Endothelial cell of umbilical vein (primary cell): Measurements from ENCODE around the gene SPP2. TPM values are rescaled to one million over a fixed set of nuclear protein-coding genes. Genes with fewer than 3 reads are reported as not detected.

ENCODE experiments used
- BruUV-seq: library from RNA; stranded (reverse); fragments of 400-500 nt; replicated peaks from 2 replicates; lab custom pipeline; 2021; lab: Mats Ljungman, UMichigan
- CTCF ChIA-PET: fragments of 300-600, 350-600 bp; sonication (Branson Sonifier 250); formaldehyde crosslinking; loops from one replicate; lab custom pipeline; 2021; ENCODE audit warnings: antibody characterized with exemption, inconsistent platforms; lab: Charles Lee
- POLR2A ChIA-PET: fragments of 300-600, 350-600 bp; sonication (Branson Sonifier 250); formaldehyde crosslinking; loops from one replicate; lab custom pipeline; 2021; ENCODE audit warnings: antibody characterized with exemption, inconsistent platforms; lab: Charles Lee
- DNase-seq: peaks from one replicate; pipeline ENCODE4 v3.0.0-alpha.2; 2011; ENCODE audit warnings: low read depth, low spot score
- FAIRE-seq: peaks from 2 replicates; lab custom pipeline; 2011; peaks lifted over from hg19 to GRCh38; lab: Jason Lieb, UNC
- H2AFZ ChIP-seq: 2 replicates; pipeline ENCODE4 v1.6.0; 2012; ENCODE audit warnings: low read depth, low read length, control low read depth, inconsistent platforms
- H3K27ac ChIP-seq: 2 replicates; pipeline ENCODE4 v1.5.1; 2011; ENCODE audit warnings: low read depth, mild to moderate bottlenecking, control low read depth, low read length, moderate library complexity; ENCODE audit not compliant: insufficient read depth
- H3K27me3 ChIP-seq, 2 experiments: 2 replicates each; pipeline versions ENCODE4 v1.6.0 to v1.6.1; 2011; ENCODE audit warnings: low read length in 2 of 2, mixed read lengths in 1 of 2; ENCODE audit not compliant: control insufficient read depth in 2 of 2, insufficient read depth in 2 of 2
- H3K36me3 ChIP-seq, 2 experiments: 2 replicates in 1 of 2; 3 replicates in 1 of 2; pipeline ENCODE4 v1.5.1; 2011; ENCODE audit warnings: low read length in 2 of 2, mild to moderate bottlenecking in 1 of 2, moderate library complexity in 1 of 2; ENCODE audit not compliant: control insufficient read depth in 2 of 2, insufficient read depth in 2 of 2; ENCODE audit errors: extremely low read depth in 1 of 2
- H3K4me1 ChIP-seq: 3 replicates; pipeline ENCODE4 v1.5.1; 2011; ENCODE audit warnings: mild to moderate bottlenecking, low read length; ENCODE audit not compliant: control insufficient read depth, insufficient read depth; ENCODE audit errors: extremely low read depth
- H3K4me2 ChIP-seq: 2 replicates; pipeline ENCODE4 v1.6.1; 2011; ENCODE audit warnings: low read length, control low read depth, mixed read lengths; ENCODE audit not compliant: insufficient read depth
- H3K4me3 ChIP-seq, 3 experiments: fragments of 200-600 bp in 1 of 3; sonication (generic), shearing (Covaris generic) in 1 of 3; replicated peaks in 1 of 3; 2 replicates each; pipeline ENCODE4 v1.5.1; 2011 to 2016; ENCODE audit warnings: control low read depth in 3 of 3, low read length in 3 of 3, mild to moderate bottlenecking in 2 of 3, inconsistent platforms in 1 of 3, low read depth in 1 of 3, moderate library complexity in 1 of 3; ENCODE audit not compliant: insufficient read depth in 1 of 3
- H3K79me2 ChIP-seq: 2 replicates; pipeline ENCODE4 v1.6.0; 2012; ENCODE audit warnings: low read length, inconsistent platforms; ENCODE audit not compliant: control insufficient read depth, insufficient read depth
- H3K9ac ChIP-seq: replicated peaks from 2 replicates; pipeline ENCODE3; 2011; ENCODE audit warnings: low read length, control low read depth; ENCODE audit not compliant: insufficient read depth; ENCODE audit errors: extremely low read depth
- H3K9me1 ChIP-seq: replicated peaks from 3 replicates; pipeline ENCODE4 v1.6.0; 2011; ENCODE audit warnings: mild to moderate bottlenecking, low read length; ENCODE audit not compliant: control insufficient read depth, insufficient read depth; ENCODE audit errors: extremely low read depth
- H3K9me3 ChIP-seq: replicated peaks from 2 replicates; pipeline ENCODE4 v1.5.1; 2012; ENCODE audit warnings: low read length, inconsistent platforms; ENCODE audit not compliant: control insufficient read depth, insufficient read depth
- H4K20me1 ChIP-seq: replicated peaks from 2 replicates; pipeline ENCODE3; 2011; ENCODE audit warnings: mild to moderate bottlenecking, low read length; ENCODE audit not compliant: control insufficient read depth, insufficient read depth; ENCODE audit errors: extremely low read depth
- CTCF ChIP-seq, 2 donors: IDR thresholded peaks; 1 replicate in 1 of 2; 2 replicates in 1 of 2; pipeline ENCODE4 v1.5.1; 2011; ENCODE audit warnings: low read length in 2 of 2, mild to moderate bottlenecking in 2 of 2, moderate library complexity in 2 of 2, control low read depth in 1 of 2, inconsistent platforms in 1 of 2, low read depth in 1 of 2; ENCODE audit not compliant: insufficient read depth in 1 of 2; ENCODE audit errors: extremely low read depth in 1 of 2
- EZH2 ChIP-seq: IDR thresholded peaks from 2 replicates; pipeline ENCODE4 v1.6.1; 2012; ENCODE audit warnings: borderline replicate concordance, low read depth, mild to moderate bottlenecking, moderate library complexity, low read length, inconsistent platforms; ENCODE audit not compliant: severe bottlenecking
- FOS ChIP-seq: IDR thresholded peaks from 2 replicates; pipeline ENCODE4 v1.6.1; 2011; ENCODE audit warnings: mild to moderate bottlenecking, low read length, moderate library complexity, borderline replicate concordance; ENCODE audit not compliant: insufficient read depth
- GATA2 ChIP-seq: IDR thresholded peaks from 2 replicates; pipeline ENCODE4 v1.7.0; 2011; ENCODE audit warnings: low read depth, mild to moderate bottlenecking, moderate library complexity, mixed read lengths, low read length; ENCODE audit not compliant: insufficient read length, insufficient read depth
- JUN ChIP-seq: IDR thresholded peaks from 2 replicates; pipeline ENCODE4 v1.6.1; 2011; ENCODE audit warnings: borderline replicate concordance, low read depth; ENCODE audit not compliant: insufficient read length, insufficient read depth
- MAX ChIP-seq: IDR thresholded peaks from 2 replicates; pipeline ENCODE4 v1.6.1; 2011; ENCODE audit not compliant: insufficient read depth, insufficient read length
- MYC ChIP-seq: IDR thresholded peaks from one replicate; pipeline ENCODE4 v1.6.1; 2011; ENCODE audit warnings: mild to moderate bottlenecking, low read depth, low read length
- POLR2A ChIP-seq: IDR thresholded peaks from 2 replicates; pipeline ENCODE4 v1.6.1; 2012; ENCODE audit warnings: low read depth, mild to moderate bottlenecking, control low read depth, low read length
- POLR2AphosphoS5 ChIP-seq: IDR thresholded peaks from 2 replicates; pipeline ENCODE4 v1.6.1; 2012; ENCODE audit warnings: low read depth, mild to moderate bottlenecking, control low read depth, low read length, moderate library complexity; ENCODE audit not compliant: insufficient read depth
- dilution Hi-C: fragments of 300-500 bp; cut with MboI; formaldehyde crosslinking; loops from one replicate; pipeline ENCODE4 v1.15.0; 2019; ENCODE audit warnings: low sequenced_read_pairs; ENCODE audit not compliant: extremely low pct_ligation_motif_present
- intact Hi-C: fragments of 100-400 bp; cut with micrococcal nuclease; formaldehyde crosslinking; loops from one replicate; pipeline ENCODE4 v1.10.0; 2022
- polyA plus RNA-seq, 4 experiments: library from polyadenylated mRNA; depleted of rRNA in 3 of 4; stranded (reverse) in 3 of 4; unstranded in 1 of 4; fragments of >200 nt; gene quantifications; 2 replicates each; pipeline versions ENCODE4 v1.2.1 to v1.2.3, GENCODE V29; 2011 to 2012; ENCODE audit warnings: missing spikeins in 1 of 4
- total RNA-seq: library from RNA; stranded (reverse); gene quantifications from 2 replicates; pipeline ENCODE4 v1.2.3, GENCODE V29; 2021

Gene SPP2
- total and polyA plus RNA-seq, 2 donors (not counting 3 experiments of a cell fraction or from before 2014, with no cell fraction given): not detected

- dilution Hi-C loops: no loop called here
- Histone ChIP-seq H3K9ac (no peak overlapping the region), H2AFZ (no peak overlapping the region), H3K9me1 (no peaks in the 10 kb centered on the region), H3K9me3 (no peaks in the 10 kb centered on the region), H3K27me3 (peaks cover 0 to 3% of the 10 kb centered on the region in 2 experiments), H3K4me2 (no peak overlapping the region), H3K79me2 (no peaks in the 10 kb centered on the region), H3K4me1 (no peaks in the 10 kb centered on the region), H3K27ac (no peak overlapping the region), H4K20me1 (no peaks in the 10 kb centered on the region), H3K36me3 (no peaks in the 10 kb centered on the region), H3K4me3 (no peak overlapping the region)
- FAIRE-seq (no peak), DNase-seq (no peak)
- TF ChIP-seq CTCF (IDR thresholded peaks at IDR 0.05; ENCODE audit: extremely low read depth in 1 of 2, insufficient read depth in 1 of 2, low read depth in 1 of 2, low read length in 2 of 2) (no peak), POLR2AphosphoS5 (no peak), POLR2A (no peak), MYC (no peak), GATA2 (no peak), MAX (no peak), FOS (no peak), EZH2 (no peak), JUN (no peak)
- CTCF ChIA-PET: no interaction called here
- BruUV-seq: no TSS peak
- POLR2A ChIA-PET: no interaction called here
- intact Hi-C loops: no loop called here
Observed at GRCh38 chr2:234020332-234020731, 30.2 kb upstream of the SPP2 start.
